Tibial artery (tissue), 4 donors: ENCODE data around the gene PLCB2.

Experiments
- DNase-seq, 2 donors: peaks; one replicate each; pipeline ENCODE4 v3.0.0-alpha.2; 2019
- H3K27ac ChIP-seq, 2 donors: fragments of 200-600 bp; sonication (generic) in 1 of 2; 1 replicate in 1 of 2; 2 replicates in 1 of 2; pipeline ENCODE4 v1.5.1; 2018 to 2019; ENCODE audit warnings: mild to moderate bottlenecking in 1 of 2
- H3K27me3 ChIP-seq, 2 donors: fragments of 200-600 bp; sonication (generic) in 1 of 2; one replicate each; pipeline versions ENCODE4 v1.5.1 to v1.6.0; 2016 to 2019
- H3K36me3 ChIP-seq, 3 donors: fragments of 200-600 bp; sonication (generic) in 2 of 3; one replicate each; pipeline ENCODE4 v1.5.1; 2016 to 2019; ENCODE audit warnings: mild to moderate bottlenecking in 2 of 3
- H3K4me1 ChIP-seq, 4 donors: fragments of 200-600 bp; sonication (generic) in 2 of 4; 1 replicate in 3 of 4; 2 replicates in 1 of 4; pipeline ENCODE4 v1.5.1; 2016 to 2019
- H3K4me3 ChIP-seq, 2 donors: fragments of 200-600 bp; sonication (generic) in 1 of 2; 1 replicate in 1 of 2; 2 replicates in 1 of 2; pipeline ENCODE4 v1.5.1; 2018 to 2019; ENCODE audit warnings: mild to moderate bottlenecking in 2 of 2
- H3K9me3 ChIP-seq, 3 donors: fragments of 200-600 bp; sonication (generic) in 1 of 3; one replicate each; pipeline ENCODE4 v1.5.1; 2016 to 2019
- CTCF ChIP-seq, 2 experiments: fragments of 200-600 bp in 1 of 2; fragments of 450-650 bp in 1 of 2; IDR thresholded peaks; one replicate each; pipeline ENCODE4 v1.5.1; 2017 to 2019; ENCODE audit warnings: antibody characterized with exemption in 2 of 2, mild to moderate bottlenecking in 1 of 2, moderate library complexity in 1 of 2
- intact Hi-C: fragments of 100-400 bp; cut with DNase I; formaldehyde crosslinking; loops from one replicate; pipeline ENCODE4 v1.15.0; 2023; ENCODE audit warnings: low total_unique reads

The PLCB2 gene

GRCh38 chr15:40250771-40251483 lies 56.8 kb downstream of the PLCB2 start:
- DNase-seq, result no peak
- Histone ChIP-seq H3K27me3 (no peaks in the 10 kb centered on the region), H3K36me3 (no peaks in the 10 kb centered on the region), H3K9me3 (no peaks in the 10 kb centered on the region), H3K4me1 (peaks cover 0 to 38% (median 15%) of the 10 kb centered on the region in 4 donors), H3K27ac (no peak overlapping the region), H3K4me3 (no peak overlapping the region)
- TF ChIP-seq CTCF (IDR thresholded peaks at IDR 0.05), result no peak
- intact Hi-C loops, result no loop called here

GRCh38 chr15:40250304-40250656 lies 57.5 kb downstream of the PLCB2 start:
- H3K9me3 ChIP-seq, result no peaks in the 10 kb centered on the region
- H3K4me3 ChIP-seq, result no peak overlapping the region
- intact Hi-C loops, result no loop called here
- H3K4me1 ChIP-seq, result peaks cover 0 to 40% (median 15%) of the 10 kb centered on the region in 4 donors
- no peaks in the 10 kb centered on the region for H3K36me3 ChIP-seq
- no peak for DNase-seq
- TF ChIP-seq CTCF (IDR thresholded peaks at IDR 0.05), result no peak
- H3K27me3 ChIP-seq, result no peaks in the 10 kb centered on the region
- no peak overlapping the region for H3K27ac ChIP-seq

GRCh38 chr15:40249477-40250303 lies 58.0 kb downstream of the PLCB2 start:
- Histone ChIP-seq H3K36me3 (no peaks in the 10 kb centered on the region), H3K4me1 (peaks cover 0 to 45% (median 15%) of the 10 kb centered on the region in 4 donors), H3K9me3 (no peaks in the 10 kb centered on the region), H3K27ac (no peak overlapping the region), H3K4me3 (no peak overlapping the region), H3K27me3 (no peaks in the 10 kb centered on the region)
- peak in 1 of 2 donors; percentile 35 for DNase-seq
- intact Hi-C loops, result no loop called here
- TF ChIP-seq CTCF (IDR thresholded peaks at IDR 0.05), result no peak

- Histone ChIP-seq H3K36me3 (no peaks in the 10 kb centered on the region), H3K4me3 (no peak overlapping the region), H3K9me3 (no peaks in the 10 kb centered on the region), H3K27ac (no peak overlapping the region), H3K4me1 (peaks cover 0 to 39% (median 8%) of the 10 kb centered on the region in 4 donors), H3K27me3 (no peaks in the 10 kb centered on the region)
- TF ChIP-seq CTCF (IDR thresholded peaks at IDR 0.05), result no peak
- intact Hi-C loops, result no loop called here
- peak; percentile 18 to 56 for DNase-seq
Measured at GRCh38 chr15:40248006-40248783, 59.5 kb downstream of the PLCB2 start.

- intact Hi-C loops, result no loop called here
- no peaks in the 10 kb centered on the region for H3K27me3 ChIP-seq
- peak; percentile 3 to 41 for DNase-seq
- peaks cover 0 to 31% (median 2%) of the 10 kb centered on the region in 4 donors for H3K4me1 ChIP-seq
- H3K4me3 ChIP-seq, result no peak overlapping the region
- H3K9me3 ChIP-seq, result no peaks in the 10 kb centered on the region
- H3K36me3 ChIP-seq, result no peaks in the 10 kb centered on the region
- TF ChIP-seq CTCF (IDR thresholded peaks at IDR 0.05), result no peak
- H3K27ac ChIP-seq, result no peak overlapping the region
Measured at GRCh38 chr15:40247406-40247971, 60.2 kb downstream of the PLCB2 start.
